Kidney glomerular epithelial cell (primary cell): ENCODE results near the gene CDKL1.
"Not testable (repeated sequence)": the region's sequence is repeated elsewhere in the genome, so short reads cannot be mapped to it uniquely, and the experiment has no call there.

Experiments
- DNase-seq: peaks from one replicate; lab custom pipeline; 2025; lab: John Stamatoyannopoulos, UW

CDKL1 gene

DNA sequence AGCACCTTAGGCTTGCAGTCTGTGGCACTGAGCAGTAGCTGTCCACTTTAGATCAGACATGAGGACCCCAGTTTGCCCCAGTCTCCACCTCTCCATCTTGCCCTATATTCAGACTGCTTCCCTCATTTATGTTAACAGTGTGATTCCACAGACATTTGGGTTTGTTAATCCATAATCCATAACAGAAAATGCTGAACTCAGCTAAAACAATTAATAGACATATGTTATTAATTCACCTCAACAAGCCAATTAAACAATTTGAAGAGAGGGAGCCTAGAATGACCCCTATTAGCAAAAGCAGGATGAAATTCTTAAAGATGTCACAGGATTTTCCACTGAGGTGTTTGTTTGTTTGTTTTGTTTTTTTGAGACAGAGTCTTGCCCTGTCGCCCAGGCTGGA is 9.1 kb downstream of the CDKL1 start:
- DNase-seq: no peak

DNA sequence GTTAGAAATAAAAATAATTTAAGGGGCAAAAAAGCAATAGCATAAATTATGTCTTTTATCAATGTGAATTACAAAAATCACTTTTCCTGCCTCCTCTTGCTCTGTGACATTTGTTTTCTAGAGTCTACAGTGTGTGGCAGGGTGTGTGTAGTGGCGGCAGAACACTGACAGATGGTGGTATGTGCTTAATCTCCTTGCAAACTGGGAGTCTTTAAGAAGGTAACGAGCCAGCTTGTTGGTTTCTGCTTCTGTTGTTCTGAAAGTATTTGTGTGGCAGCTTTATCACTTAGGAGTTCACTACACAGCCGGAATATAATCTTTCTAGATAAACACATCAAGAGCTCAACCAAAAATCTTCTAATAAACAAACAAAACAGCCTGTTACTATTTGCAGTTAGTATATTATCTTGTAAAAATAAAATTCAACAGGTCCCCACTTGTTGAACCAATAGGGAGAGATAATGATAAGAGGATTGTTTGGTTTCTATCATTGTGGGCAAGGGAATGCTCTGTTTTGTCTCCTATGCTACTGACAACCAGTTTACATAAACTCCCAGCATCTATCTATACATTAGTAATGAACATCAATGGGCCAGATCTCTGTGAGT is 13.0 kb downstream of the CDKL1 start:
- no peak for DNase-seq

GRCh38 chr14:50381823-50382287 is 14.8 kb downstream of the CDKL1 start:
- DNase-seq: peak; percentile 58

DNA sequence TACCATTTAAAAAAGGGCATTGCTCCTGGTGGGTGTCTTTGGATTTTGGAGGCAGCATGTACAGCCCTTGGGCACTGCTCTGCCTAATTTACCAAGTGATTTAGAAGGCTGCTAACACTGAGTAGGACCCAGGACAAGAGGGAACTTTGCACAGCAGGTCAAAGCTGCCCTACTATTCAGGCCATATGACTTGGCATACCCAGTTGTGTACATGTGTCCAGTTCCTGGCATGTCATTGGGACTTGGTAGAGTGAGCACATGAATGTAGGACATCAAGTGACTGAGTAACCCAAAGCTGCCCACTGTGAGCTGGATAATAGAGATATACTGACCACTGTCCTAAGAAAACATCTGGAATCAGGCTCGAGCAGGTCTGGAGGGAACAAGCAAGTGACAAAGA is 15.7 kb downstream of the CDKL1 start:
- DNase-seq: no peak

GRCh38 chr14:50380455-50380854 is 16.2 kb downstream of the CDKL1 start:
- DNase-seq: no peak

DNA sequence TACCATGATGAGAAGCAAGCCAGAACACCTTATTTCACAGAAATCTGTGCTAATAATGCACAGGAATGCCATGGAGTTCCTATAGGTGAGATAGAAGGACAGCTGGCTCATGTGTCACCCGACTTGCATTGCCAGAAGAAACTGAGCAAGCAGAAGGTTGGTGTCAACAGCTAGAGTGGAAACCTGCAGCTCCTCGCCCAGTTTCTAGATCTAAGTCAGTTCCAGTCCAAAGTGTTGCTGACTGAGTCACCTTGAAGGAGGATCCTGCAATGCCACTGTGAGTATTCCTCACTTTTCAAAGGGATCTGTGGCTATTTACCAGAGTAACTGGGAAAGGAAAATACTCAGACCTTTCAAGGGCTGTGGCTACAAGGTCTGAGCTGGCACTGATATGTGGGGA is 17.1 kb downstream of the CDKL1 start:
- no peak for DNase-seq

DNA sequence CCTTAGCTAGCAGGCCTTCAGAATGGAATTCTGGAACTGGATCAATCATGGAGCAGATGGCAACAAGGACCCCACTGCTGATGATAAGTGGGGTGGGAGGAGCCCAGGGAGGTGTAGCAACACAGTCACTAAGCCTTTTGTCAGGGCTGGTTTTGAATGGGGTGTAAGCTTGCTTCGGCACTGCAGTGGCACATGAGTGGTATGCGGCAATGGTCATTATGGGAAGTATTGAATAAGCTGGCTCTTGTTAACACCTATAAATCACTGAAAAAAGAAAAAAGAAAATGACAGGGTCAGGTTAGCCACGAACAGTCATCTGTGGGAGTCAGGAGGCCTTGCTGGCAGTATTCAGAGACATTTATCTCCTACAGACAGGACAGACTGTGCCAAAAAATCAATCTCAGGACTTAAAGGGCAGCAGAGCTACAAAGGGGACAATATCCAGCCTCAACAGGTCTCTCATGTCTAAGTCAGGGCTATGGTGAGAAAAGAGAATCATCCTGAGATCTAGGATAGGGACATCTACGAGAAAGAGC is 19.1 kb downstream of the CDKL1 start:
- DNase-seq: no peak

DNA sequence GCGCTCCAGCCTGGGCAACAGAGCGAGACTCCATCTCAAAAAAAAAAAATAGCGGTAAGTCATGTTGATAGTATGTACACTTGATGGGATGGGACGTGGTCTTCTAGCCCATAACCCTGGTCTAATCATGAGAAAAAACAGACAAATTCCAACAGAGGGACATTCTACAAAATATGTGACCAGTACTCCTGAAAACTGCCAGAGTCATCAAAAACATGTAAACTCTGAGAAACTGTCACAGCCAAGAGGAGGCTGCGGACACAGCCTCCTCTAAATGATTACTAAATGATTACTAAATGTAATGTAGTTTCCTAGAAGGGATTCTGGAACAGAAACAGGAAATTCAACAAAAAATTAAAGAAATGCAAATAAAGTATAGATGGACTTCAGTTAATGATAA is 20.9 kb downstream of the CDKL1 start:
- no peak for DNase-seq

DNA sequence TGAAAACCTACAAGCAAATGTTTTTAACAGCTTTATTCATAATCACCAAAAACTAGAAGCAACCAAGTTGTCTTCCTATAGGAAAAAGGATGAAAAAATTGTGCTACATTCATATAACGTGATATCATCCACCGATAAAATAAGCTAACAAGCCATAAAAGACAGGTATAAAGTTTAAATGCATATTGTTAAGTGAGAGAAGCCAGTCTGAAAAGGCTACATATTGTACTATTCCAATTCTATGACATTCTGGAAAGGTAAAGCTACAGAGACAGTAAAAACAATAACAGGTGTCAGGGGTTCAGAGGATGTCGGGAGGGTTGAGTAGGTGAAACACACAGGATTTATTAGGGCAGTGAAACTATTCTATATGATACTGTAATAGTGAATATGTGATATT is 22.7 kb downstream of the CDKL1 start:
- DNase-seq: no peak

DNA sequence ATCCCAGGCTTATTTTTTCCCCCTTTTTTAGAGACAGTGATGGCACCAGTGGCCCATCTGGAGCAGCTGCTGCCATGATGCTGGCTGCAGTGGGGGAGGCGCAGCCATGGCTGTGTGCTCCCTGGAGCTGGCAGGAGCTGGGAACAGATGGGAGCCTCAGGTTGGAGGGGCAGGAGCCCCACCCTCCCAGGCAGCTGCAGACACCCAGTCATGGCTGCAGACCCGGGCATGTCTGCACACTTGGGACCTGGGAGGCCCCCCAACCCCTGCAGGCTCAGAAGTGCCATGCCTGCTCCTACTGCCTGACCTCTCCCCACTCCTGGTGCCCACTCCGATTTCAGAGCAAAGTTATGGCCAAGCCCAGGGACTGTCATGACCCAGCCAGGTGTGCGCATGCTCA is 25.1 kb downstream of the CDKL1 start:
- no peak for DNase-seq

GRCh38 chr14:50366589-50366988 is 30.1 kb downstream of the CDKL1 start:
- DNase-seq: no peak

- no peak for DNase-seq
These were observed 30.6 kb downstream of the CDKL1 start for GRCh38 chr14:50366115-50366514.

DNA sequence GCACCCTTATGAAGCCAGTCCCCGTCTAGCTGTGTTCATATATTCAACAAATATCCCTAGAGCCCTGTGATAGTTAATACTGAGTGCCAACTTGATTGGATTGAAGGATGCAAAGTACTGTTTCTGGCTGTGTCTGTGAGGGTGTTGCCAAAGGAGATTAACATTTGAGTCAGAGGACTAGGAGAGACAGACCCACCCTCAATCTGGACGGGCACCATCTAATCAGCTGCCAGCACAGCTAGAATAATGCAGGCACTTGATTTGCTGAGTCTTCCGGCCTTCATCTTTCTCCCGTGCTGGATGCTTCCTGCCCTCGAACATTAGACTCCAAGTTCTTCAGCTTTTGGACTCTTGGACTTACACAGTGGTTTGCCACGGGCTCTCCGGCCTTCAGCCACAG is 31.1 kb downstream of the CDKL1 start:
- not testable (repeated sequence) for DNase-seq

DNA sequence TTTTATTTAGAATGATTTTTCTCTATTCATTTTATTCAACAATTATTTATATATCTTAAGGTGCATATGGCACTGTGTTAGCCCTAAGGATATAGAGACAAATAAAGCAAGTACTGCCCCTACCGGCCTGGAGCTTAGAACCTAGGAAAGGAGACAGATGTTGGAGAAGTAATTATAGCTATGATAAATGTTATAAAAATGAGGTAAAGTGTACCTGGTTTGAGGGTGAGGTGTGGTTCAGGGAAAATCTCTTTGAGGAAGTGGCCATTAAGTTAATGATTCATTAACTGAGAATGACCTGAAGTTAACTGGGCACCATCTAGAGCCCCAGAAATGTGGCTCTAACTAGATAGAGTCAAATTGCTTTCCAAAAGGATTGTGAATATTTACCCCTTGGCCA is 31.9 kb downstream of the CDKL1 start:
- no peak for DNase-seq

GRCh38 chr14:50363714-50364111 is 33.0 kb downstream of the CDKL1 start:
- no peak for DNase-seq

DNA sequence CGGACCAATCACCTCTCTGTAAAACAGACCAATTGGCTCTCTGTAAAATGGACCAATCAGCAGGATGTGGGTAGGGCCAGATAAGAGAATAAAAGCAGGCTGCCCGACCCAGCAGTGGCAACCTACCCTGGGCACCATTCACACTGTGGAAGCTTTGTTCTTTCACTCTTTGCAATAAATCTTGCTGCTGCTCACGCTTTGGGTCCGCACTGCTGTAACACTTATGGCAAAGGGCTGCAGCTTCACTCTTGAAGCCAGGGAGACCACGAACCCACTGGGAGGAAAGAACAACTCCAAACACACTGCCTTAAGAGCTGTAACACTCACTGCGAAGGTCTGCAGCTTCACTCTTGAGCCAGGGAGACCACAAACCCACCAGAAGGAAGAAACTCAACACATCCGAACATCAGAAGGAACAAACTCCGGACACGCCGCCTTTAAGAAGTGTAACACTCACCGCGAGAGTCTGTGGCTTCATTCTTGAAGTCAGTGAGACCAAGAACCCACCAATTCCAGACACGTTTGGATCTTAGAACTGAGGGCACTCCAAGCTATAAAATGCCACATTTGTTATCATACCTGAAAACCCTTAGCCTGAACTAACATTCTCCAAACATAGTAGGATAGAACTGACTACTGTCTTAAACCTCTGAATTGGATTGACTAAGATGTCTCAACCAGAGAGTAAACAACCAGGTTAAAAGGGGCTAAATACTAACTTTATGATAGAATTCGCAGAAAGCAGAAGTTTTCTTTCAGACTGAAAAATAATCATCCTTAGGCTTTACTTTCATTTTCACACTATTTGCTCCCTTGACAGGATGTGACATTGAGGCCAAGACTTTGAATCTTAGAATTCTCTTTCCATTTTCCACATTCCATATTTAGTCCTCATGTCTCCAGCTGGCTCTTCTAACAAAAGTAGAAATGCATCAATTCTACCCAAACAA is 33.6 kb downstream of the CDKL1 start:
- no peak for DNase-seq

GRCh38 chr14:50361473-50362403 is 34.9 kb downstream of the CDKL1 start:
- DNase-seq: not testable (repeated sequence)

- DNase-seq: peak; percentile 17
These were observed 35.8 kb downstream of the CDKL1 start for GRCh38 chr14:50360851-50361250.

- no peak for DNase-seq
These were observed 36.6 kb downstream of the CDKL1 start for GRCh38 chr14:50360093-50360492.

GRCh38 chr14:50359631-50360030 is 37.0 kb downstream of the CDKL1 start:
- no peak for DNase-seq

DNA sequence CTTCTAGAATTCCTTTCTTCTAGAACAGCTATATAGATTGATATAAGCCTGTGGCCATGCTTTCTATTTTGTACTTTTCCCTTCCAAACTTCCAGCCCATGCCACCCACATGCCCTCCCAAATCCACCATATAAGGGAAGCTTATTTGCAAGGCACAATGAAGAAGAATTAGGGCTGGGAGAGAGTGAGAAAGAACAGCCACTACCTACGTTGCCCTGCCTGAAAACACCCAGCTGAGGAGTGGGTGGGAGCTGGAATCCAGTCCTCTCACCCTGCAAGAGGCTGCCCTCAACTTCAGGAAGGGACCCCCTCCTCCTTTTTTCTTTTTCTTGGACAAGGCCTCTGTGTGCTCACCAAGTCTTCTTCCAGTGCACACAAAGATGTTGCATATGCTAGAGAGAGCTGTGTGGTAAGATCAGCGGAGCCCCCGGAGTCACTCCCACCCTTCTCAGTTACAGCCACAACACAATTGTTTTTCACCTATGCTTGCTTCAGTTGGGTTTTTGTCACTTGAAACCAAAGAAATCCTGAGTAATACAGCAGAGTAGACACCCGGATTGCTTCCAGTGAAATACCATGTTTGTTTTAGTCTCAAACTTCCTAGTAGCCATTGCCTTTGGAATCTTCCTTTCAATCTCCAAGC is 38.8 kb downstream of the CDKL1 start:
- no peak for DNase-seq

DNA sequence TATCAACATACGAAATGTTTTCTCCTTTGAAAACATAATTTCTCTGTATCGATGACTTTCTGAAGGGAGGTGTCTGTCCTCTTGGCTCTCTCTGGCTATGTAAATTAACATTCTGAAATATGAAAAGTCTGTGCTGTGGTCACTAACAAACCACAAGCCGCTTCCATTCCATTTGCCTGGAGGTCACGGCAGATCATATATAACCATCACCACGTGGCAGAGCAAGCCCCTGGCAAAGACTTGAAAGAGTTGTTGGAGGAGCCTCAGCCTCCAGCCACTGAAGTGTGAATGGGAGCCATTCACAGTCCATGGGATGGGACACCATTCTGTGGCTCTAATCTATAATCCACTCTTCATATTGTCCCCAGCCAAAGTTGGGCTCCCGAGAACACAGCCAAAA is 39.6 kb downstream of the CDKL1 start:
- DNase-seq: no peak
